Kidney epithelial cell (primary cell): ENCODE results near the gene KCNRG. TPM values are rescaled to one million over a fixed set of nuclear protein-coding genes. Genes with fewer than 3 reads are reported as not detected.

ENCODE experiments used
- DNase-seq: peaks from one replicate; pipeline ENCODE4 v3.0.0-alpha.2; 2010; ENCODE audit warnings: low read depth
- H3K27me3 ChIP-seq: 2 replicates; pipeline ENCODE4 v1.6.0; 2011; ENCODE audit warnings: low read length; ENCODE audit not compliant: control insufficient read depth, insufficient read depth
- H3K36me3 ChIP-seq: 2 replicates; pipeline ENCODE4 v1.5.1; 2011; ENCODE audit warnings: low read length; ENCODE audit not compliant: control insufficient read depth, insufficient read depth
- H3K4me3 ChIP-seq: 2 replicates; pipeline ENCODE4 v1.5.1; 2011; ENCODE audit warnings: low read depth, mild to moderate bottlenecking, control low read depth, low read length
- CTCF ChIP-seq: IDR thresholded peaks from 2 replicates; pipeline ENCODE4 v1.5.1; 2011; ENCODE audit warnings: mild to moderate bottlenecking, moderate library complexity, low read length, control low read depth, inconsistent platforms; ENCODE audit not compliant: insufficient read depth, poor library complexity, severe bottlenecking
- total RNA-seq: library from RNA; depleted of rRNA; stranded (reverse); fragments of >200 nt; gene quantifications from 2 replicates; pipeline ENCODE4 v1.2.3, GENCODE V29; 2015

The KCNRG gene
- total RNA-seq = 0.62 TPM in 1 of 2 replicates, not detected in the other

GRCh38 chr13:50015258-50015657 lies at the start of gene KCNRG:
KCNRG (plus strand) TSS chr13:50015444; CDS start chr13:50015494, 50 bp downstream.
- no peak within 1 kb of the TSS for H3K4me3 ChIP-seq
- no peak for TF ChIP-seq CTCF
- H3K36me3 ChIP-seq = no peaks in the 10 kb centered on the region
- DNase-seq = no peak
- H3K27me3 ChIP-seq = no peaks in the 10 kb centered on the region

GRCh38 chr13:49967456-49967855 lies 47.8 kb upstream of the KCNRG start:
- Histone ChIP-seq H3K27me3 (no peaks in the 10 kb centered on the region), H3K4me3 (no peak overlapping the region), H3K36me3 (no peaks in the 10 kb centered on the region)
- no peak for TF ChIP-seq CTCF
- DNase-seq = no peak

GRCh38 chr13:49972709-49973108 lies 42.5 kb upstream of the KCNRG start:
- no peaks in the 10 kb centered on the region for H3K27me3 ChIP-seq
- no peaks in the 10 kb centered on the region for H3K36me3 ChIP-seq
- TF ChIP-seq CTCF = no peak
- no peak overlapping the region for H3K4me3 ChIP-seq
- DNase-seq = no peak

- Histone ChIP-seq H3K36me3 (no peaks in the 10 kb centered on the region), H3K4me3 (no peak overlapping the region), H3K27me3 (no peaks in the 10 kb centered on the region)
- no peak for TF ChIP-seq CTCF
- no peak for DNase-seq
Observed at GRCh38 chr13:49975826-49976225, 39.4 kb upstream of the KCNRG start.

- Histone ChIP-seq H3K27me3 (no peaks in the 10 kb centered on the region), H3K4me3 (no peak overlapping the region), H3K36me3 (no peaks in the 10 kb centered on the region)
- TF ChIP-seq CTCF = peak; percentile 90
- peak; percentile 14 for DNase-seq
Observed at GRCh38 chr13:49976314-49977258, 38.7 kb upstream of the KCNRG start.
